HFF-Myc (cell line): ENCODE measurements around the gene CKB.

ENCODE experiments used
- DNase-seq: peaks from one replicate; pipeline ENCODE4 v3.0.0-alpha.2; 2011; ENCODE audit warnings: low read depth; ENCODE audit errors: extremely low read depth
- H3K4me3 ChIP-seq: replicated peaks from 2 replicates; pipeline ENCODE4 v1.5.1; 2011; ENCODE audit warnings: low read depth, mild to moderate bottlenecking, control low read depth, low read length
- CTCF ChIP-seq: IDR thresholded peaks from 2 replicates; pipeline ENCODE4 v1.5.1; 2012; ENCODE audit warnings: mild to moderate bottlenecking, low read depth, low read length, control low read depth; ENCODE audit errors: missing control alignments

CKB gene

GRCh38 chr14:103476065-103476464 lies 46.6 kb downstream of the CKB start:
- no peak for TF ChIP-seq CTCF
- DNase-seq, result no peak
- no peak overlapping the region for H3K4me3 ChIP-seq

DNA sequence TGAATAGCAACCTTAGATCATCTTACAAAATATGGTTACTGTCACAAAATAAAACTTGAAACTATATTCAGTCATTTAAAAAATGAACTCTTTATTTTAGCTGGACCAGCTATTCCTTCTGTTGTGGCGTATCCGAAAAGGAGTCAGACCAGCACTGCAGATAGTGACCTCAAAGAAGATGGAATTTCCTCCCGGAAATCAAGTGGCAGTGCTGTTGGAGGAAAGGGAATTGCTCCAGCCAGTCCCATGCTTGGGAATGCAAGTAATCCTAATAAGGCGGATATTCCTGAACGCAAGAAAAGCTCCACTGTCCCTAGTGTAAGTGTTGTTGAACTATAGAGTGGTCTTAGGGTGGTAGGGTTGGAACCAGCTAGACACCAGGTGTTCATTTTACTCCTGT lies 47.7 kb downstream of the CKB start:
- DNase-seq, result no peak
- no peak for TF ChIP-seq CTCF
- no peak overlapping the region for H3K4me3 ChIP-seq

GRCh38 chr14:103472939-103473338 lies 49.7 kb downstream of the CKB start:
- H3K4me3 ChIP-seq, result no peak overlapping the region
- no peak for DNase-seq
- no peak for TF ChIP-seq CTCF
